DOHH2 (cell line): ENCODE data around the gene HLA-DRB1.

Experiments
- EZH2phosphoT487 ChIP-seq: fragments of 200-600 bp; sonication (generic); IDR thresholded peaks from 2 replicates; pipeline ENCODE4 v1.6.1; 2017; ENCODE audit warnings: borderline replicate concordance, mild to moderate bottlenecking, antibody characterized with exemption, low read length, moderate library complexity, mixed read lengths
- TF ChIP-seq, protein P1 (sequence below): fragments of 200-600 bp; sonication (generic); IDR thresholded peaks from one replicate; pipeline ENCODE4 v1.5.1; 2014; ENCODE audit warnings: antibody characterized with exemption, mild to moderate bottlenecking, low read depth, low read length; ENCODE audit not compliant: poor library complexity, severe bottlenecking

GRCh38 chr6:32576250-32576649 is 13.4 kb downstream of the HLA-DRB1 start:
- TF ChIP-seq, protein P1, sequence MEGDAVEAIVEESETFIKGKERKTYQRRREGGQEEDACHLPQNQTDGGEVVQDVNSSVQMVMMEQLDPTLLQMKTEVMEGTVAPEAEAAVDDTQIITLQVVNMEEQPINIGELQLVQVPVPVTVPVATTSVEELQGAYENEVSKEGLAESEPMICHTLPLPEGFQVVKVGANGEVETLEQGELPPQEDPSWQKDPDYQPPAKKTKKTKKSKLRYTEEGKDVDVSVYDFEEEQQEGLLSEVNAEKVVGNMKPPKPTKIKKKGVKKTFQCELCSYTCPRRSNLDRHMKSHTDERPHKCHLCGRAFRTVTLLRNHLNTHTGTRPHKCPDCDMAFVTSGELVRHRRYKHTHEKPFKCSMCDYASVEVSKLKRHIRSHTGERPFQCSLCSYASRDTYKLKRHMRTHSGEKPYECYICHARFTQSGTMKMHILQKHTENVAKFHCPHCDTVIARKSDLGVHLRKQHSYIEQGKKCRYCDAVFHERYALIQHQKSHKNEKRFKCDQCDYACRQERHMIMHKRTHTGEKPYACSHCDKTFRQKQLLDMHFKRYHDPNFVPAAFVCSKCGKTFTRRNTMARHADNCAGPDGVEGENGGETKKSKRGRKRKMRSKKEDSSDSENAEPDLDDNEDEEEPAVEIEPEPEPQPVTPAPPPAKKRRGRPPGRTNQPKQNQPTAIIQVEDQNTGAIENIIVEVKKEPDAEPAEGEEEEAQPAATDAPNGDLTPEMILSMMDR, result no peak
- TF ChIP-seq EZH2phosphoT487, result no peak
